Hematopoietic multipotent progenitor cell treated with erythropoietin and hydrocortisone succinate and interleukin-3 and kit ligand, for 6 days (in vitro differentiated cells): ENCODE results near the gene TUSC2.

Experiments used
- DNase-seq: peaks from one replicate; pipeline ENCODE4 v3.0.0-alpha.2; 2015

TUSC2 gene, protein sequence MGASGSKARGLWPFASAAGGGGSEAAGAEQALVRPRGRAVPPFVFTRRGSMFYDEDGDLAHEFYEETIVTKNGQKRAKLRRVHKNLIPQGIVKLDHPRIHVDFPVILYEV

DNA sequence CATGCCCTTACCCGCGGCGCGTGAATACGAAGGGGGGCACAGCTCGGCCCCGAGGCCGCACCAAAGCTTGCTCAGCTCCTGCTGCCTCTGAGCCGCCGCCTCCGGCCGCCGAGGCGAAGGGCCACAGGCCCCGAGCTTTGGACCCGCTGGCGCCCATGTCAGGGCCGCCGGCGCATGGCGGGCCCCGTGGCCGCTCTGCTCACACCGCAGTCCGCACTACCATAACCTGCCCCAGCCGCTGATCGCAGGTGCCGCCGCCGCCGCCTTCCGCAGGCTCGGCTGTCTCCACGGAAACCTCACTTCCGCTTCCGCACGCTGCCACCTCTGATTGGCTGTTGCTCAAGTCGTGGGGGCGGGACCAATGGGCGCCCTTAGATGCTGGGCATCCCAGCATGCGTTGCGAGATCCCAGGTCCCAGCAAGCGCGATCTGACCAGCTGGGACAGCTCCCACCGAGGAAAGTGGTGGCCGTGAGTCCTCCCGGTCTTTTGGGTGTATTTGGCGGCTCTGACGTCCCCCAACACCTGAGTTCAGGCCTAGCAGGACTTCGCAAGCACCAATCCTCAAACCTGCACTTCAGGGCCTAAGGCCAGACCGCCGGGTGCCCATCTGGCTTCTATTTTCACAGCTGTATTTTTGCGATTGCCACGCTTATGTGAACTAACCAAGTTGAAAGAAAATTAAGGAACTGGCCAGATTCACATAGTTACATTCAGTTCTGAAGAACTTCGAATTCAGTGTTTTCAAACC, at the start of gene TUSC2:
Gene TUSC2 (minus strand): TSS at position 281 of the 749 bp plus-strand sequence. CDS start 124 bp downstream, at position 157.
- peak; percentile 99 for DNase-seq

DNA sequence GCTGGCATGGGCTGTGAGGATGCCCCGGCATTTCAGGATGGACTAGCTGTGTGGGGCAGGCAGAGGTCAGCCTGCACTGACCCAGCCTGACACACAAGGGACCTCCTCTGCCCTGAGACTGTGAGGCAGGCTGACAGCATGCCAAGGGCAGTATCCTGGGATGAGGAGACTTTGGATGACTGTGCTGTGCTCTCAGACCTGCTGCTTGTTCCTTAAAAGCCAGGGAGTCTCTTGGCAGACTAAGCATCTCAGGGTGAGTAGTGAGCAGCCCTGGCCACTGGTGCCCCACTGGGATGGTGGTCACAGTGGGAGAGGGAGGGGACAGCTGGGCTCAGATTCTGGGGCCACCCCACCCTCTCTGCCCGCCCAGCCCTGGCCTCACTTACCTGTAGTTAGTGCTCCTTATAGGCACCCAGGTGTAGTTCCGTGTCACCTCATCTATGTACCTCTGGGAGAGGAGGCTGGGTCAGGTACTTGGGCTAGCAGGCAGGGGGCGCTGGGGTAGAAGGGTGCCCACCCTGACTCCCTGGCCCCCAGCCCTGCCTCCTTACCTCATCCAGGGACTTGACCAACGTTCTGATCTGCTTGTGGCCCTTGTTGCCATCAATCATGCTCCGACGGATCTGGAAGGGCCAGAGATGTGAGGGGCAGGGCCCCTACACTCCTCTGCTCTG, 47.4 kb upstream of the TUSC2 start:
- DNase-seq, result no peak

DNA sequence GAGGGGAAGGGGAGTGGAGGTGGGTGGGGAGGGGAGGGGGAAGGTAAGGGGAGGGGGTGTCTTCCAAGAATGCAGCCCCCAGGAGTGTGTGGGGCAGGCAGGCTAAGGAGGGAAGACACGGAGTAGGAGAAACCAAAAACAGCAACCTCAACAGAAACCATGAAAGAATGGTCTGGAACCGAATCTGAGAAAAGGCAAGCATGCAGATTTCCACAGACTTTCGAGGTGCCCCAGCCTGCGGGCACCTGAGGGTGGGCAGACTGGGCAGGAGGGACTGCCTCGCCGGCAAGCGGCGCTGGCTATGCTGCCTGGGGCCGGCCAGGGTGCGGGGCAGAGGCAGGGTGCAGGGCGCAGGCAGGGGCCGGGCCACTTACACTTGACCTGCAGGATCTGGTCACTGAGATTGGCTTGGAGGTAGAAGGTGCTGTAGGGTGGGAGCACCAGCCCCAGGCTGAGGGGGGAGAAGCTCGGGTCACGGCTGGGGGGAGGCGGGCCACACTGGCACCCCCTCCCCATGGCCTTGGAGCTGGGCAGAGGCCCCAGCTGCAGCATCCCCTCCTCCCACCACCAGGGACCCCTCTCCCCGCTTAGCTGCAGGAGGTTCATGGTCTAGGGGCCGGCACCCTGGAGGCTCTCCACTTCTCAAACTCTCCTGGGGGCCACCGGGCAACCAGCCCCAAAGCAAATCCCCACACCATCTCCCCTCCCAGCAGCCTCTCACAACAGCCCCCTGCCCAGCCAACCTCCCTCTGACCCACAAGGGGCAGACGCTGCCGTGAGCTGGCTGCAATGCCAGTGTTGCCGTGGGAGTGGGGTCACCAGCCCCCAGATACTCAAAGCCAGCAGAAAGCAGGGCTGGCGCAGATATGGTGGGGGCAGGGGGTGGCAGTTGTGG, 46.6 kb upstream of the TUSC2 start:
- no peak for DNase-seq

DNA sequence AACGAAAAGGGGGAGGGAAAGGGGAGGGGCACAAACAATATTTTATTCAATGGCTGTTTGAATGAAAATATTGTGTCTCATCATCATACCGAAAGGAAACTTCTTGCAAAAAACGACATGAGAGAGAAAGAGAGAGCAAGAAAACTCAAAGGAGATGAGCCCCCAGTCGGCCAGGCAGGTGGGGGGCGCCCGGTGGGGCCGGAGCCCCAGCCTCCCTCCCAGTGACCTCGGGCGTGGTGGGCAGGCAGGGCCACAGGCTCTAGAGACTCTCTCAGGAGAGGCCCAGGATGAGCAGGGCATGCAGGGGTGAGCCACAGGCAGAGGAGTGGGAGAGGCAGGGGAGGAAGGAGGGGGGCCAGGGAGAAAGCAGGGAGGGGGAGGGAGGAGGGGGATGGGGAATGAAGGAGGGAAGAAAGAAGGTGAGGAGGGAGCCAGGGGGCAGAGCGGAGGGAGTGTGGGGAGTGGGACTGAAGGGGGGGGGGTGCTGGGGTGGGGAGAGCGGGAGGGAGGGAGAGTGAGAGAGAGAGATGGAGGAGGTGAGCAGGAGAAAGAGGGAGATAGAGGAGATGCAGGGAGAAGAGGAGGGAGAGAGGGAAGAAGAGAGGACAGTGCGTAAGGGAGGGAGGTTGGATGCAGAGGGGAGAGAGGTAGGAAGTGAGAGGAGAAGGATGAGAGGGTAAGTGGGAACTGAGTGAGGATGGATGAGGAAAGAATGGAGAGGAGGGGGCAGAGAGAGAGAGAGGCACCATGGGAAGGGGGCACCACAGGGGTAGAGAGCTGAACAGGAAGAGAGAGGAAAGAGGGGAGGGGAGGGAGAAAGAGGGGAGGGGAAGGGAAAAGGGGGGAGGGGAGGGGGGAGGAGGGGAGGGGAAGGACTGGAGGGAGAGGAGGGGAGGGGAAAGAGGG, 45.4 kb upstream of the TUSC2 start:
- no peak for DNase-seq

DNA sequence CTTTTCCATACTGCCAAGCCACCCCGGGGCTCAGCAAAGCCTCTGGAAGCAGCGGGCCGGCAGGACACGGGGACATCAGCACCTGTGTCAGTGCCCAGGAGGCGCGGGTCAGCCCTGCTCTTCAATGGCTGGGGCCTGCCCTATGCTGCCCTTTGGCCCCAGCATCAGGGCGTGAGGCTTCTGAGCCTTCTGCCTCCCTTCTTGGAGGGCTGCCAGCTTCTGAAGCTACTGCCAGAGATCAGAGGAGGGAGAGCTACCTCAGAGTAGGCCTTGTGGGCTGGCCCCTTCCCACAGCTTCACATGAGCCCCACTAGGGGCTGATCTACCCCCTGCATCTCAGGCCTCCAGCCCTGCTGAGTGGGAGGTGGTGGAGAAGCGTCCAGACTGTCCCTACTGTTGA, 44.3 kb upstream of the TUSC2 start:
- peak; percentile 84 for DNase-seq

DNA sequence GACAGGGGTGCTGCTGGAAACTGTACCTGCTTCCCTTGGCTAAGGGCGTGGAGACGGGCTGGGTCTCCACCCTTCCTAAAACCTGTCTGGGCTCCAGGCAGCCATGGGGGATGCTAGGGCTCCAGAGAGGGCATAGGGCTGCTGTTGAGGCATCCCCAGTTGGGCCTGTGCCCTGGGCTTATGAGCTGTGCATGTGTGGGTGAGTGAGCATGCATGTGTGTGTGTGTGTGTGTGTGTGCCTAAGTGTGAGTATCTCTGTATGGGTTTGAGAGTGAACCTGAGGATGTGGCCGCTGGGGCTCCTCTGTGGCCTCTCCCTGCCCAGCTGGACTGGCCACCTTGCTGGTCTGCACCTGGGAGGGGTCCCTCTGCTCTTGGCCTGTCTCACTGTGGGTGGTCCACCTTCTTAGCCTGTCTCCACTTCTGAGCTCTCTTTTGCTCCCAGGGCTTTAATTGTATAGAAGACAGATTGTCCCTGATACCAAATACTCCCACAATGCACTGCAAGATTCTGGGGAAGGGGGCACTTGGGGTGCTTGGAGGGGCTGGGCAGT, 43.2 kb upstream of the TUSC2 start:
- DNase-seq, result no peak

DNA sequence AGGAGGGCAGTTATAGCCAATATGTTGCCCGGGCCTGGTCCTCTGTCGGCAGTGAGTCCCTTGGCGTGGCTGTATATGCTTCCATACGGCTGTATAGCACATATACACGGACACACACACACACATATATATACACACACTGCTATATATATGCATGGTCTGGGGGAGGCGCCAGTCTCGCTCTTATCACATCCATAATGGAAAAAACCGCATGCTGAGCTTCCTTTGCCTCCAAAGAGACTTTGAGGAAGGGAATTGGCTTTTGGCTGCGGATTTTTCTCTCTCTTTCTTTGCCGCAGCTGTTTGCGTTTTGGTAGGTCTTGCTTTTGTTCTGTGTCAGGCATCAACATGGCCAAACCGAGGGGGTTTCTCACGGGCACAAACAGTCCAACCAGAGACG, 42.6 kb upstream of the TUSC2 start:
- peak; percentile 71 for DNase-seq

DNA sequence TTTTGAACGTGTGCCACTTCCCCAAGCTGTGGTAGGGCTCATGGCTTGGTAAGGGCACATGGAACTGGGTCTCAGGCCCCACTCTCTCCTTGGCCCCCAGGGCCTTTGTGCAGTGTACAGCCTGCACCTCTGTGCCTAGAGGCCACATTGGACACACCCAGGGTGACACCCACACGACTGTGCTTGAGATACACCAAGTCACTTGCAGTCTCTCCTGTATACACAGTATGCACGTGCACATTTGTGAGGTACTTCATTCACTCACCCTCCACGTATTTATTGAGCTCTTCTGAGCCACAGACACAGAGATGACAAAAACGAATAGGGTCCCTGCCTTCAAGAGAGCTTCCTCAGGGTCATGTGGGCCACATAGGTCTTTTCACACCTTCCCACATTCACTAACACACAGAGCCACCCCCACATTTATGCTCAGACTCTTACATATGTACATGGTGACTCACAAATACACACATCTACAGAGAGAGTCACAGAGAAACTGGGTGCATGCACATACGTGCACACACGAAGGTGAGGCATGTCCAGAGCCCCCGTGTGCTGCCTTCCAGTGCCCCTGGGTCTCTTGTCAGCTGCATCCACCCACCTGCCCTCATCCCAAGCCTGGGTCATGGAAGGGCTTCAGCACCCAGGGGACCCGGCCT, 41.1 kb upstream of the TUSC2 start:
- peak; percentile 55 for DNase-seq

DNA sequence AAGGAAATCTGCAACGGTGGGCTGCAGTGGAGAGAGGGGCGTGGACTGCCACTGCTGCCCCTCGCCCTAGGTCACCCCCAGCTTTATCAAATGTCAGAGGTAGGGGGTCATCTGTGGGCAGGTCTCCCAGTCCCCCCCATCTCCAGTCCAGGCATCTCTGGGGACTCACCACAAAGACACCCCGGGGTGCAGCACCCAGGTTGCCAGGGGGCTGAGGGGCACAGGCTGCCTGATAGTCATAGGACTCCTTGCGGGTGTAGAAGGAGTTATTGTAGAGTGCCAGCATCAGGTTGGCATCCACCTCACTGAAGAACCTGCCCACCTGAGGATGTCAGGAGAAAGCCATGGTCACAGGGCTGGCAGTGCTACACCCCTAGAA, 37.8 kb upstream of the TUSC2 start:
- DNase-seq, result no peak

DNA sequence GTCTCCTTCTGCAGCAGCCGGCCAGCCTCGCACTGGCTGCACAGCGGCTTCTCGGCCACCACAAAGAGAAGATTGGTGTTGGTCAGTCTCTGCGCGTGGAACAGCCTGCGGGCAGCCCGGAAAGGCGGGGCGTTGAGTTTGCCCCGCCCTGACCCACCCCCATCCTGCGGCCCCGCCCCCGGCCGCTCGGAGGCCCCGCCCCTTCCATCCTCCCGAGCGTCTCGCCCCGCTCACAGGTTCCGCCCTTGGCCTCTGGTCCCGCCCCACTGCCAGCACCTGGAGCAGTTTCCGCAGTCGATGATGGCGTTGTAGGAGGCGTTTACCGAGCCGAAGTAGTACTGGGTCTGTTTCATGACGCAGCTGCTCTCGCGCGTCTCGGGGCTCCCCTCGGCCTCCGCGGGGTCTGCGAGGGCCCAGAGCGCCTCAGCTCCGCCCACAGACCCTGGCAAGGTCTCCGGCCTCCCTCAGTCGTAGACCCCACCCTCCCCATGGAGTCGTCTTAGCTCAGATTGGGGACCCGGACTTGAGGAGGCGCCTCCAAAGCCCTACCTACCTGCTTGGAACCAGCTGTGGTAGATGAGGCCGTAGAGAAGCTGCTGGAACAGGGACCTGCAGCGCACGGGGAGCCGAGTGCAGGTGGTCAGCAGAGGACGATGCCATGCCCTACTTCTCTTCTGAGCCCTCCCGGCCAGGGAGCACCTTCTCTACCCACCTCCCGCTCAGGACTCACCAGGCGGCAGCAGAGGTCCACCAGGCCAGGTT, 37.2 kb upstream of the TUSC2 start:
- DNase-seq, result peak; percentile 94

DNA sequence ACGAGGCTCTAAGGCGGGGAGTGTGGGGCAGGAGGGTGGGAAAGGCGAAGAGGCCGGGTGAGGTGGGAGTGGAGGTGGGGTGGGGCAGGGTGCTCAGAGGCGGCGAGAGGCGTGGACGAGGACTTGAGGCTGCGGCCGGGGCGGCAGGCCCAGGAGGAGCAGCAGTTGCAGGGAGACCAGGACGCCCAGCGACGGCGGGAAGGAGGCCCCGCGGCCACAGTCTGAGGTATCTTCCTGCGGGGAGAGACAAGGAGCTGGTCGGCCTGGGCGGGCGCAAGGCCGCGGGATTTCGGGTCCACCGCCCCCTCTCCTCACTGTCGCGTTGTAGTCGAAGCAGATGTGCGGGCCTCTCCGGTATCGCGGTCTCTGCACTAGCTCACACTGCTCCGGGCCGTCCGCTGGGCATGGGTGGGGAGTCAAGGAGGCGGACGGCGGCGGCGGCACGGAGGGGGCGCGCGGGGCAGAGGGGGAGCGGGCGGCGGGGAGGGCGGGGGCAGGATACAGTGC, 36.6 kb upstream of the TUSC2 start:
- DNase-seq, result no peak

DNA sequence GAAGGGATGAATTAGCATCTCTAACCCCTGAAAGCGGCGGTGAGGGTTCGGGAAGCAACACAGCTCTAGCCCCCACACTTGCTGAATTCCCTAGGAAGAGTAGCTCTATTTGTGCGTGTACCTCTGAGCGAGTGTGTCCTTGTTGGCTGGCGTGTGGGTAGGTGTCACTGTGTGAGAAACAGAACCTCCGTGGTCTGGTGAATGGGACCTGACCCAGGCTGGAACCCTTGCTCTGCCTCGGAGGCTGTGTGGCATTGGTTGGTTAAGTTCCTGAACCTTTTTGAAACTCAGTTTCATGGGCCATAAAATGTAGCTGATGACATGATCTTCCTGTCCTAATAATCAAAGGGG, 31.7 kb upstream of the TUSC2 start:
- no peak for DNase-seq

DNA sequence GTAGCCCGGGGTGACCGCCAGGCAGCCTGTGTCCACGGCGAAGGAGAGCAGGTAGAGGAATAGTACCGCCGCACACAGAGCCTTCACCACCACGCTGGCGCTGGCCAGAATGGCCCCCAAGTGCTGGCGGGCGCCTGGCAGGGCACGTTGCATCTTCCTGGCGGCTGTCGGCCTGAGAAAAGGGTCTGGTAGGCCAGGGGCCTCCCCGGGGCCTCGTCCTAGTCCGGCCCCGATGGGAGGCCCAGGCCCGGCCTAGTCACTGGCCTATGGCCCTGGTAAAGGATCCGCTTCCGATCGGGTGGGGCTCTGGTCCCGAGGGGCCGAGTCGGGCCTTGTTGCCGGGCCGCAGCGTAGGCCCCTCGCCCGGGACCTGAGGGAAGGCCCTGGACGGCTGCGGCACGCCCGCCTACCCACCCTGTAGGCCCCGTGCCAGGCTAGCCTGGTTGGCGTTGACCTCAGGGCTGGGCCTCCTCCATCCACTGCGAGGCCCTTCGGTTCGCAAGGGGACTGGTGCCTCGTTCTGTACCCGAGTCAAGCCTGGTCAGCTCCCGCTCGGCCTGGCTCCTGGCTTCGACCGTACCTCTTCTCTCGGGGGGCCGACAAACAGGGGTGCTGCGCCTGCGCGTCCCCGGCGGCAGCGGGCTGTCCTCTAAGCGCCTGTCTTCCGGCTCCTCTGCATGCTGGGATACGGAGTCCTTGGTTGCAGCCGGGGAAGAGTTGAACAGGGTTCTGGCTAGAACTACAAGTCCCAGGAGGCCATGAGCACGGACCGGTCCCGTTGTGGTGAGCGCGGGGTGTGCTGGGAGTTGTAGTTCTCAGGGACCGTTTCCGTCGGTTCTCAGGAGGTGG, 31.1 kb upstream of the TUSC2 start, which contains the start of gene TMEM115:
Gene TMEM115 (minus strand): TSS at position 611 of the 849 bp plus-strand sequence. CDS start 458 bp downstream, at position 153.
- peak; percentile 99 for DNase-seq

DNA sequence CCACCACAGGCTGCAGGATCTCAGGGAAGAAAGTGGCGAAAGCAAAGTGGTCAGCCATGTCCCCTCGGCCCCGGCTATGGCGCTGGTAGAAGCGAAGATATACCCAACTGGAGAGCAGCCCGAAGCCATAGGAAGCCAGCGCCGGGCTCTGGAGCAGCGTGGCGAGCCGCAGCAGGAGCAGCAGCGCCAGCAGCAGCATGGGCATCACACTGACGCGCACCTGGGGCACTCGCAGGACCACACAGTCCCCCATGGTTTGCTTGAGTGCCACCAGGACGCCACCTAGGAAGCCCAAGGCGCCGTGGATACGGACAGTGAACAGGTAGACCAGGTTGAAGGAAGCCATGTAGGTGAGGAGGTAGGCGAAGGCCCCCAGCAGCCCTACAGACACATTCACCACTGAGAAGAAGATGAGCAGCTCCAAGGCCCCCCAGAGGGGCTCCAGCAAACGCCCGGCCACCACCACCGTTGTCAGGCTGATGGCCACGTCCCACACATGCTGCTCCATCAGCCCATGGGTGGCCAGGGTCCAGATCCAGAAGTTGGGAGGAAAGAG, 30.4 kb upstream of the TUSC2 start:
- DNase-seq, result no peak

DNA sequence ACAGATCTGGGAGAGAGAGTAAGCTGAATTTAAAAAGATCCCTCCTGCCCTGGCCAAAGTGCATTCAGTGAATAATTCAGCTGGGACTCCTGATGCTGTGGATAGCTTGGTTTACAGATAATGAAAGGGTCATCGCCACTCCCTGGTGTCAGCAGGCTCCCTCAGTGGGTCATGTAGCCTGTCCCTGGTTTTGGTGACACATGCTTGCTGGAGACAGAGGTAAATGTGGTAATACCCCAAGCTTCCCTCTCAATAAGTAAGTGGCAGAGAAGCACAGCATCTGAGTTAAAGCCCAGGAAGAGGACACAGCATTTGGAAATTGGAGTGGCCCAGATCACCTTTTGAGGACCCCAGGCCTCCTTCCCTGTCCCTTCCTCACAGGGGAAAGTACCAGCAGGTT, 29.5 kb upstream of the TUSC2 start:
- no peak for DNase-seq

DNA sequence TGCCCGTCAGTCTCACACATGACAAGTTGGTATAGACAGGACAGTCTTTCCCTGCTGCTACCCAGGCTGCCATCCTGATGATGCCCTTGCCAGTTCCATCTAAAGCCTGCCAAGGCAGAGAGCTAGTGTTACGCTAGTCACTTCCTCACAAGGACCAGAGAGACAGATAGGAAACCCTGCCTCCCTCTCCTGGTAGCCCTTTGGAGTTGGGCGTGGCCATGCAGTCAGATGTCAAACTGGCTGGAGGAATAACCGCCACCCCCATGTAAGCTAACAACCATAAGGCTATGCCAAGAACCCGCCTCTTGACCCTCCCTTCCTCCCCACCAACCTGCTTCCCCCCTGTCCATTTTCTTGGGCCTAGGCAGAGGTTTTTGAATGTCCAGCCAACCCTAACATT, 28.5 kb upstream of the TUSC2 start:
- DNase-seq, result peak; percentile 87

DNA sequence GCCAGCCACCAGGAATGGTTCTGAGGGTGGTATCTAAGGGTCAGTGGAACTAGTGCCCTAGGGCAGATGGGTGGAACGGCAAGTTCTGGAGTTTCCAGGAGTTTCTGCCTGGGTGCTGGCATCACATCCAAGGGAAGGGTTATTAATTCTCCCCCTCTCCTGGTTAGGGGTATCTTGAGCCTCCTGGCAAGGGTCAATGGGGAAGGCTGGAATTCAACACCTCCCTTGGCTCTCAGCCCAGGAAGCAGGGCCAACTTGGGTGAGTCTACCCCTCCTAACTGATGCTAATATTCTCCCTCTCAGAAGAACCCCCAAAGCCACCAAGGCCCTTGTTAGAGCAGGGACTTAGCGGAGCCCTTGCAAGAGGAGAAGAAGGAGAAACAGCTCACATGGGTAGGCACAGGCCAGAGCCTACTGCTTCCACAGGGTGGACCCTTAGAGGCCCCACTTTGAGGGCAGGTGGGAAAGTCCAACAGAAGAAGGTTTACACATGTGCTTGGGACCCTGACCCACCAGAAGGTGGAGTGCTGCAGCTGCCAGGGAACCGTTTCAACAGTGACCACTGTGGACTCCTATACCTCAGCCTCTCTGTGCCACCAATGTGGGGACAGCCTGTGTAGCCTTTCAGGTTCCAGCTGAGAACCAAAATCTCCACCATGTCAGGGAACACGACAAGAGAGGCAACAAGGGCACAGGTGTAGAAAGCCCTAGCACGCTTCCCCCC, 28.0 kb upstream of the TUSC2 start:
- DNase-seq, result no peak

DNA sequence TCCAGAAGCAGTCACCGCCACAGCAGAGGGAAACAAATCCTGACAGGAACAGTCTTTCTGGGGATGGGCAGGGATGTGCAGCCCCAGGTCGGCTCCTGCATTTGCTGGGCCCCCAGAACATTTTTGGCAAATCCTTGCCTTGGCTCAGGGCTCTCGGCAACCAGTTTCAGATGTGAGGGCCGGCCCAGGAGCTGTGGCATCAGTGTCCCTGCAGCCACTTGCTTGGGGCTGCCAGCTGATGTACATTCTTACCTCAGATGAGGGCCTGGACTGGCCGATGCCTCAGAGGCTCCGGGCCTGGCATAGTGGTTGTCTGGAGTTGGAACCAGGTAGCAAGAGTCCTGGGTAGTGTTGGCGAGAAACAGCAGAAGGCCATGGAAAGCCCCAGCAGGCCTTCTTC, 26.8 kb upstream of the TUSC2 start:
- no peak for DNase-seq
